ENCODE data around the gene BORCS6.

Gene BORCS6

DNA sequence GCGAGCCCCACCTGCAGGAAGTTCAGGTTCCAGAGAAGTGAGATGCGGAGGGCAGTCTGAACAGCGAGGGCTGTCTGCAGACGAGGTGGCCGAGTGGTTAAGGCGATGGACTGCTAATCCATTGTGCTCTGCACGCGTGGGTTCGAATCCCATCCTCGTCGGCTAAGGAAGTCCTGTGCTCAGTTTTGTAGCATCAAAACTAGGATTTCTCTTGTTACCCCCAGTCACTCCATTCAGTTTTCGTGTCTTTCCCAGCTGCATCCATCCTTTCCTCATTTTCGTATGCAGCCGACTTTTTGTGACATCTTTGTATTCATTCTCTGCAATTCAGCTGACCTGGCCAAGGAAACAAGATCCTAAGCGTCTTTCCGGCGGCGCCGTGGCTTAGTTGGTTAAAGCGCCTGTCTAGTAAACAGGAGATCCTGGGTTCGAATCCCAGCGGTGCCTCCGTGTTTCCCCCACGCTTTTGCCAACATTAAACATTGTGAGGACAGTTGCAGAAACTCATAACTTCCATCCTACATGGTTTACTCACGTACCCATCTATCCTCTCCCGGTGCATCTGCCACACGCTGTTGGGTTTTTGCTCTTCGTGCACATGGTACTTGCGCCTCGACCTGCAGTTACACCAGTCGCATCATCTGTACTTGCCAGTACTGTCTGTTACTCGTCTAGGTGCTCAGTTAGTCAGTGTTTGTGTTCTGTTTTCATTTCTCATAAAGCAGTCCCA lies 3.0 kb downstream of the BORCS6 start:
- no peaks in the 10 kb centered on the region for H3K27me3 ChIP-seq (ENCODE audit: insufficient read depth, low read depth, severe bottlenecking)

DNA sequence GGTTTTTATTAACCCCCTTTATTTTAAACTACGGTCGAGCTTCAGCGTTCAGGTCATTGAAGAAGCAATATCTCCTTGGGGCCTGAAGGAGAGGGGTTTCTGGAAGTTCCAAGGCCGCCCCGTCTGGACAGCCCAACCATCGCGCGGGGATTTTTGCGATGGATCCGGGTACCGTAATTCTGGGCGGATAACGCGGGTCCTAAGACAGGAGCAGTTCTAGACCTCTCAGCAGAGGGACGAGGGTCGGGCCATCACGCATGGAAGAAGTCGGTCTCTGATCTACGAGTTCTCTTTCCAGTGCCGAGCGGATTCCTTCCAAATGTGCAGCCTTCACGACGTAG lies 3.6 kb downstream of the BORCS6 start:
- TF ChIP-seq, protein P1, sequence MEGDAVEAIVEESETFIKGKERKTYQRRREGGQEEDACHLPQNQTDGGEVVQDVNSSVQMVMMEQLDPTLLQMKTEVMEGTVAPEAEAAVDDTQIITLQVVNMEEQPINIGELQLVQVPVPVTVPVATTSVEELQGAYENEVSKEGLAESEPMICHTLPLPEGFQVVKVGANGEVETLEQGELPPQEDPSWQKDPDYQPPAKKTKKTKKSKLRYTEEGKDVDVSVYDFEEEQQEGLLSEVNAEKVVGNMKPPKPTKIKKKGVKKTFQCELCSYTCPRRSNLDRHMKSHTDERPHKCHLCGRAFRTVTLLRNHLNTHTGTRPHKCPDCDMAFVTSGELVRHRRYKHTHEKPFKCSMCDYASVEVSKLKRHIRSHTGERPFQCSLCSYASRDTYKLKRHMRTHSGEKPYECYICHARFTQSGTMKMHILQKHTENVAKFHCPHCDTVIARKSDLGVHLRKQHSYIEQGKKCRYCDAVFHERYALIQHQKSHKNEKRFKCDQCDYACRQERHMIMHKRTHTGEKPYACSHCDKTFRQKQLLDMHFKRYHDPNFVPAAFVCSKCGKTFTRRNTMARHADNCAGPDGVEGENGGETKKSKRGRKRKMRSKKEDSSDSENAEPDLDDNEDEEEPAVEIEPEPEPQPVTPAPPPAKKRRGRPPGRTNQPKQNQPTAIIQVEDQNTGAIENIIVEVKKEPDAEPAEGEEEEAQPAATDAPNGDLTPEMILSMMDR (IDR thresholded peaks at IDR 0.05; ENCODE audit: low read depth, low read length) = no peak
- no peaks in the 10 kb centered on the region for H3K27me3 ChIP-seq (ENCODE audit: insufficient read depth, low read depth, severe bottlenecking)
- peak overlapping the region; percentile 85 for H3K27ac ChIP-seq
- no peaks in the 10 kb centered on the region for H3K9me3 ChIP-seq (ENCODE audit: severe bottlenecking)
- no peaks in the 10 kb centered on the region for H3K36me3 ChIP-seq
- H3K4me3 ChIP-seq (ENCODE audit: low read depth, low read length) = peak overlapping the region; percentile 98
- DNase-seq = no peak

More for the DNA sequence above, 3.0 kb downstream of the BORCS6 start:
- Histone ChIP-seq H3K36me3 (no peaks in the 10 kb centered on the region), H3K27ac (peak overlapping the region; percentile 85), H3K4me3 (ENCODE audit: low read depth, low read length) (peak overlapping the region; percentile 98), H3K9me3 (ENCODE audit: severe bottlenecking) (no peaks in the 10 kb centered on the region)
- TF ChIP-seq, protein P1 (IDR thresholded peaks at IDR 0.05; ENCODE audit: low read depth, low read length) = peak; percentile 48; the same call in 1 of the 2 replicates
- peak; percentile 95 for DNase-seq

GRCh38 chr17:8185582-8186445 lies 4.2 kb downstream of the BORCS6 start:
- peak overlapping the region; percentile 85 for H3K27ac ChIP-seq
- H3K27me3 ChIP-seq (ENCODE audit: insufficient read depth, low read depth, severe bottlenecking) = no peaks in the 10 kb centered on the region
- DNase-seq = peak; percentile 77
- peak overlapping the region; percentile 98 for H3K4me3 ChIP-seq (ENCODE audit: low read depth, low read length)
- no peaks in the 10 kb centered on the region for H3K36me3 ChIP-seq
- no peaks in the 10 kb centered on the region for H3K9me3 ChIP-seq (ENCODE audit: severe bottlenecking)
- TF ChIP-seq, protein P1 (IDR thresholded peaks at IDR 0.05; ENCODE audit: low read depth, low read length) = no peak

GRCh38 chr17:8176998-8177731 lies 12.8 kb downstream of the BORCS6 start:
- no peaks in the 10 kb centered on the region for H3K36me3 ChIP-seq
- peak; percentile 51 for DNase-seq
- TF ChIP-seq, protein P1 (IDR thresholded peaks at IDR 0.05; ENCODE audit: low read depth, low read length) = no peak
- H3K27ac ChIP-seq = peak overlapping the region; percentile 89
- no peaks in the 10 kb centered on the region for H3K27me3 ChIP-seq (ENCODE audit: insufficient read depth, low read depth, severe bottlenecking)
- no peaks in the 10 kb centered on the region for H3K9me3 ChIP-seq (ENCODE audit: severe bottlenecking)
- H3K4me3 ChIP-seq (ENCODE audit: low read depth, low read length) = peak overlapping the region; percentile 65

DNA sequence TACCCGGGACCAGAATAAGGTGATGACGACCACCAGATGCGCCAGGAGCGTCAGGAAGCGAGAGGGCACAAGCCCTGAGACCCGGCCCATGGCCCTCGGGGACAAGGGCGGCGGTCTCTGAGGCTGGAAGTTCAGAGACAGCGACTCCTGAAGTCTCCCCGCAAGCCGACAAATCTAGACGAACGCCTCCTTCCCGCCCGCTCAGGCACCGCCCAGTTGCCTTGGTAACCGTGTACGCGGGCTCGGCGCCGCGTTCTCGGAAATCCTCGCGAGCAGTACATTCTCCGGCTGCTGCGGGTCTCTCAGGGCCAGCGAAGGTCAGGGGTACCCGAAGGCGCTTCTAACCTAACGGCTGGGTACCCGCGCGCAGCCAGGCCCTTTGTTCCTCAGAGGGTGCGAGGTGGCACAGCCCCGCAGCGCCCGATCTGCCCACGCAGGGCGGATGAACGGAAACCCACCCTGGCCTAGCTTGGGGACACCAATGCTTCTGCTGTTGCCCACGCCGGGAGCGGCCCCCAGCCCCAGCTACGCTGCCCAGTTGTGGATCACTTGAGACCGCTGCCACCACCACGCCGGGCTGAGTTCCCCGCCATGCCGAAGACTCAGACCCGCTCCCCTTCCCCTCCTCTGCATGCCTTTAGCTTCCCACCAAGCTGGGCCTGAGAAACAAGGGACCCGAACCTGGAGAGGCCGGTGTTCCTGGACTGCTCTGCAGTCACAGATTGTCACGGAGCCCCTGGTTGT lies 13.6 kb downstream of the BORCS6 start, which contains the start of gene TMEM107:
Gene TMEM107, minus strand, starts transcription at position 184 of the 744 bp plus-strand sequence. Its CDS starts 94 bp downstream, at position 90.
- Histone ChIP-seq H3K27me3 (ENCODE audit: insufficient read depth, low read depth, severe bottlenecking) (no peaks in the 10 kb centered on the region), H3K4me3 (ENCODE audit: low read depth, low read length) (peak within 1 kb of the TSS; percentile 65), H3K36me3 (no peaks in the 10 kb centered on the region), H3K9me3 (ENCODE audit: severe bottlenecking) (no peaks in the 10 kb centered on the region), H3K27ac (peak within 1 kb of the TSS; percentile 89)
- TF ChIP-seq, protein P1 (IDR thresholded peaks at IDR 0.05; ENCODE audit: low read depth, low read length) = 0 out of 2 replicates have a peak, but pooled peaks have one; percentile 16
- DNase-seq = peak; percentile 91
